OCI-LY3 (cell line): ENCODE measurements around the gene CDH6.

ENCODE experiments used
- H2AFZ ChIP-seq: fragments of 200-600, 300-600 bp; shearing (Covaris generic); 2 replicates; pipeline ENCODE4 v1.6.0; 2014; ENCODE audit warnings: antibody characterized with exemption, low read depth, low read length
- H3K27ac ChIP-seq: fragments of 200-600, 300-600 bp; sonication (generic); 2 replicates; pipeline ENCODE4 v1.5.1; 2014; ENCODE audit warnings: mild to moderate bottlenecking, low read length, moderate library complexity, mixed read lengths
- H3K27me3 ChIP-seq: fragments of 200-600, 300-600 bp; sonication (generic); 2 replicates; pipeline ENCODE4 v1.6.1; 2014; ENCODE audit warnings: low read depth, low read length, mixed read lengths
- H3K36me3 ChIP-seq: fragments of 200-600, 300-600 bp; sonication (generic); replicated peaks from 2 replicates; pipeline ENCODE3; 2014; ENCODE audit warnings: low read depth, low read length, mixed read lengths
- H3K4me1 ChIP-seq: fragments of 300-600, 200-600 bp; sonication (generic); 2 replicates; pipeline ENCODE4 v1.6.1; 2014; ENCODE audit warnings: low read length, mixed read lengths
- H3K4me2 ChIP-seq: fragments of 200-600, 300-600 bp; sonication (generic); 2 replicates; pipeline ENCODE4 v1.6.1; 2014; ENCODE audit warnings: low read length, mixed read lengths
- H3K4me3 ChIP-seq: fragments of 300-600, 200-600 bp; sonication (generic); 2 replicates; pipeline ENCODE4 v1.5.1; 2014; ENCODE audit warnings: antibody characterized with exemption, mild to moderate bottlenecking, low read length, moderate library complexity
- H3K79me2 ChIP-seq: fragments of 300-600, 200-600 bp; shearing (Covaris generic); 2 replicates; pipeline ENCODE4 v1.6.1; 2014; ENCODE audit warnings: mild to moderate bottlenecking, low read length, mixed read lengths
- H3K9ac ChIP-seq: fragments of 300-600, 200-600 bp; shearing (Covaris generic); 2 replicates; pipeline ENCODE4 v1.6.0; 2014; ENCODE audit warnings: mild to moderate bottlenecking, low read length, moderate library complexity
- H3K9me3 ChIP-seq: fragments of 200-600, 300-600 bp; shearing (Covaris generic); 2 replicates; pipeline ENCODE4 v1.6.1; 2014; ENCODE audit warnings: low read length, mixed read lengths; ENCODE audit not compliant: insufficient read depth
- H4K20me1 ChIP-seq: fragments of 200-600, 300-600 bp; sonication (generic); 2 replicates; pipeline ENCODE4 v1.6.1; 2016; ENCODE audit warnings: low read length, mixed read lengths; ENCODE audit not compliant: insufficient read depth
- CTCF ChIP-seq: fragments of 200-600, 300-600 bp; sonication (generic); IDR thresholded peaks from 2 replicates; pipeline ENCODE4 v1.5.1; 2014; ENCODE audit warnings: antibody characterized with exemption, low read length, low read depth
- EZH2phosphoT487 ChIP-seq: fragments of 200-600 bp; shearing (Covaris generic); IDR thresholded peaks from 2 replicates; pipeline ENCODE4 v1.6.1; 2018; ENCODE audit warnings: antibody characterized with exemption, mixed run types, low read depth

The CDH6 gene

GRCh38 chr5:31268256-31268655 is 74.8 kb downstream of the CDH6 start:
- peak overlapping the region; percentile 64 for H3K4me3 ChIP-seq
- no peak for TF ChIP-seq CTCF
- TF ChIP-seq EZH2phosphoT487 = no peak
- H3K4me1 ChIP-seq = peaks cover 9% of the 10 kb centered on the region; the same call in 1 of the 2 replicates
- H2AFZ ChIP-seq = no peak overlapping the region
- no peaks in the 10 kb centered on the region for H3K9me3 ChIP-seq
- H3K9ac ChIP-seq = no peak overlapping the region
- H3K27ac ChIP-seq = no peak overlapping the region
- H4K20me1 ChIP-seq = no peaks in the 10 kb centered on the region
- H3K27me3 ChIP-seq = peaks cover 30% of the 10 kb centered on the region
- H3K36me3 ChIP-seq = no peaks in the 10 kb centered on the region
- peak overlapping the region; percentile 65 for H3K4me2 ChIP-seq
- no peaks in the 10 kb centered on the region for H3K79me2 ChIP-seq

GRCh38 chr5:31268686-31269085 is 75.2 kb downstream of the CDH6 start:
- Histone ChIP-seq H3K4me1 (peaks cover 12% of the 10 kb centered on the region), H3K36me3 (no peaks in the 10 kb centered on the region), H3K27me3 (peaks cover 34% of the 10 kb centered on the region), H3K9ac (no peak overlapping the region), H3K79me2 (no peaks in the 10 kb centered on the region), H4K20me1 (no peaks in the 10 kb centered on the region), H3K4me2 (peak overlapping the region; percentile 65), H3K9me3 (no peaks in the 10 kb centered on the region), H3K4me3 (peak overlapping the region; percentile 64), H3K27ac (no peak overlapping the region), H2AFZ (no peak overlapping the region)
- no peak for TF ChIP-seq CTCF

- peaks cover 17% of the 10 kb centered on the region for H3K4me1 ChIP-seq
- H3K27me3 ChIP-seq = peaks cover 34% of the 10 kb centered on the region
- peak overlapping the region; percentile 65 for H3K4me2 ChIP-seq
- no peak overlapping the region for H3K9ac ChIP-seq
- no peaks in the 10 kb centered on the region for H3K9me3 ChIP-seq
- H3K27ac ChIP-seq = no peak overlapping the region
- no peak overlapping the region for H2AFZ ChIP-seq
- H4K20me1 ChIP-seq = no peaks in the 10 kb centered on the region
- TF ChIP-seq EZH2phosphoT487 (no peak), CTCF (no peak)
- no peaks in the 10 kb centered on the region for H3K36me3 ChIP-seq
- peak overlapping the region; percentile 64; the same call in 1 of the 2 replicates for H3K4me3 ChIP-seq
- H3K79me2 ChIP-seq = no peaks in the 10 kb centered on the region
Observed at GRCh38 chr5:31269259-31269658, 75.8 kb downstream of the CDH6 start.

DNA sequence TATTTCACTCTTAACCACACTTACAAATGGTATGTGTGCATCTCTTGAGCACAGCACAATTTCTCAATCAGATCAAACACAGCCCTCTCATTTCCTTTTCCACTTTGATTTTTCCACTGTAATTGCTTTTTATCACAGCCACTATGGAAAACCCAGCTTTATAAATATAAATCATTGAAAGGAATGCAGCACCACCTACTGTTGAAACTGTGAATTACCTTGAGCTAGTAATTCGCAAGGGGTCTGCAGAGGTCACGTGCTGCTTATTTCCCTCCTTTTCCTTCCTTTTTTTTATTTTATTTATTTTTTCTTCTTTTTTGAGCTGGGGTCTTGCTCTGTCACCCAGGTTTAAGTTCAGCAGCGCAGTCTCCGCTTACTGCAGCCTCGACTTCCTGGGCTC is 76.9 kb downstream of the CDH6 start:
- peaks cover 34% of the 10 kb centered on the region for H3K27me3 ChIP-seq
- no peaks in the 10 kb centered on the region for H3K36me3 ChIP-seq
- no peaks in the 10 kb centered on the region for H3K79me2 ChIP-seq
- no peaks in the 10 kb centered on the region for H3K9me3 ChIP-seq
- peaks cover 21% of the 10 kb centered on the region for H3K4me1 ChIP-seq
- no peak overlapping the region for H3K27ac ChIP-seq
- H3K9ac ChIP-seq = no peak overlapping the region
- H4K20me1 ChIP-seq = no peaks in the 10 kb centered on the region
- no peak overlapping the region for H2AFZ ChIP-seq
- no peak overlapping the region for H3K4me3 ChIP-seq
- TF ChIP-seq CTCF (peak; percentile 50), EZH2phosphoT487 (no peak)
- H3K4me2 ChIP-seq = no peak overlapping the region
